ENCODE data around the gene AMELY.
"Not testable (repeated sequence)": the region's sequence is repeated elsewhere in the genome, so short reads cannot be mapped to it uniquely, and the experiment has no call there.

The AMELY gene, protein sequence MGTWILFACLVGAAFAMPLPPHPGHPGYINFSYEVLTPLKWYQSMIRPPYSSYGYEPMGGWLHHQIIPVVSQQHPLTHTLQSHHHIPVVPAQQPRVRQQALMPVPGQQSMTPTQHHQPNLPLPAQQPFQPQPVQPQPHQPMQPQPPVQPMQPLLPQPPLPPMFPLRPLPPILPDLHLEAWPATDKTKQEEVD

GRCh38 chrY:6911253-6911881 is at the start of gene AMELY:
AMELY (minus strand) TSS chrY:6911752; CDS start chrY:6872608, 39,144 bp downstream.
- DNase-seq, result no peak

- DNase-seq, result no peak
These were observed 38.4 kb upstream of the AMELY start for GRCh38 chrY:6949947-6950346.

GRCh38 chrY:6948378-6948777 is 36.8 kb upstream of the AMELY start:
- no peak for DNase-seq

- DNase-seq, result no peak
These were observed 36.1 kb upstream of the AMELY start for GRCh38 chrY:6947695-6948094.

GRCh38 chrY:6935497-6935896 is 23.9 kb upstream of the AMELY start:
- no peak for DNase-seq

DNA sequence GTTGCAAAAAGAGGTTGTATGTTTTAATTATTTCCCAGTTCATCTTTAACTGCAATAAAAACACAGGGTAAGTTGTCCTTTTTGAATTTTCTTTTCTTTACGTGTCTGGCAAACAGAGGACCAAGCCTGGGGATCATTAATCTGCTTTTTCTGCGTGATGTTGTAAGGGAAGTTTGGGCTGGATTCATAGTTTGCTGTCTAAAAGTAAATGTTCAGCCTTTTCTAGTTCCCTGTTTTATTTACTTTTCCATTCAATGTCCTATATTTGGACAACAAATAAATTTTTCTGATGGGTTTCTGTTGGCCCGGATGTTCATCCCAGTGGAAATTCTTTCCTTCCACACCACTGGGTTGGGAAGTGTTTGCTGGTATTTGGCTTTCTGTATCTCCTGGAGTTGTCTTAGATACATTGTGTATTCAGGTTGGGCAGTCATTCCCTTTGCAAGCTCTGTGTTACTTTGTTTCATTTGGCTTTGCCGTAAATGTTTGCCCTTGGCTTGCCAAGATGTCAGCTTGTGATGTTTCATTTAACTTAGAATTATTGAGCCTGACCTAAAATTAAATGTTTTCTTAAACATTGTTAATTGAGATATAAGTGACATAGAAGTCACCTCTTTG is 20.3 kb upstream of the AMELY start:
- no peak for DNase-seq

- DNase-seq, result no peak
These were observed 17.7 kb upstream of the AMELY start for GRCh38 chrY:6929237-6929636.

DNA sequence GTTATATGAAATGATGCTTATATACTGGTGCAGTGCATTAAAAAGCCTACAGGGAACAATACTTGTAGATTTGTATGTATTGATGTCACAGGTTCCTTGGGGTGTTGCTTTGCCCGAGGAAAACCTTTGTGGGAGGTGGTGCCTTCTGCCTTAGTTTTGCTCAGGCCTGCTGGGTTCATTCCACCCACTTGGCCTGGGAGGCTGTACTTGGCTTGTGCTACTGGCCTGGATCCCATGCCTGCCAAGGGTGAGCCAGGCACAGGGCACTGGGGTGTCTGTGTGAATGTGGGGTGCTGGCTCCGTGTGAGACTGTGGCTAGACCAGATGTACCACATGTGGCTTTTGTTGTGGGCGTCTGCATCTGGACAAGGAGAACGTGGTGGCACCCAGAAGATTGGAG is 16.7 kb upstream of the AMELY start:
- DNase-seq, result no peak

DNA sequence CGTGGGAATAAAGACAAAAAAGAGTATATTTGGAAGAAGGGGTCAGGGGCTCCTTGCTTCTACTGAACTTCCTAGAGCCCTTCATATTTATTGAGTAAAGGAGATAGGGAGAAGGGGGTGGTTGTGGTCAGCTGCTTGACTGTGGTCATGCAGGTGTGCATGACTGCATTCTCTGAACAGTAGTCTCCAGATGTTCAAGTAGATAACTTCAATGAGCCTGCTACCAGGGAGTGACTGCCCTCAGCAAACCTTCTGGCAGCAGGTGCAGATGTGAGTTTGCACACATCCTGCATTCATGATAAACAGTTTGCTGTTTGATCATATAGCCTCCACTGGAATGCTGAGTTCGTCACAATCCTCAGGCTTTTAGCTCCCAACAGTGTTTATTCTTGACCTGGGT is 9.5 kb upstream of the AMELY start:
- DNase-seq, result no peak

DNA sequence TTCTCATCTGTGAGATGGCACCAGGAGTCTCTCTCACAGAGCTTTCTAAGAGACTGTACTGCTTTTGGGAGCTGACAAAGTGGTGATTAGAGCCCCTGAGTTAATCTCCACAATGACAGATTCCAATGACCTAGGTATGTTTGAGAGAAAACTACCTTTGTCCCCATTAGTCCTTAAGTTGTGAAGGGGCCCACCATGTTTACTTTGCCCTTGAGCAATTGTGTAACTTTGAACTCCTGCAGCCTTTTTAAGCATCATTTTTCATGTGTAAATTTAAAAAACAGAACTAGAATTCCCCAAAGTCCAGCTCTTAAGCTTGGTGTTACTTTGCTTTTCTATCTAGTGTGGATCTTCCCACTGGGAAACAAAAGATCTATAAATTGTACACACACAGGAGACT is 1.8 kb upstream of the AMELY start:
- no peak for DNase-seq

DNA sequence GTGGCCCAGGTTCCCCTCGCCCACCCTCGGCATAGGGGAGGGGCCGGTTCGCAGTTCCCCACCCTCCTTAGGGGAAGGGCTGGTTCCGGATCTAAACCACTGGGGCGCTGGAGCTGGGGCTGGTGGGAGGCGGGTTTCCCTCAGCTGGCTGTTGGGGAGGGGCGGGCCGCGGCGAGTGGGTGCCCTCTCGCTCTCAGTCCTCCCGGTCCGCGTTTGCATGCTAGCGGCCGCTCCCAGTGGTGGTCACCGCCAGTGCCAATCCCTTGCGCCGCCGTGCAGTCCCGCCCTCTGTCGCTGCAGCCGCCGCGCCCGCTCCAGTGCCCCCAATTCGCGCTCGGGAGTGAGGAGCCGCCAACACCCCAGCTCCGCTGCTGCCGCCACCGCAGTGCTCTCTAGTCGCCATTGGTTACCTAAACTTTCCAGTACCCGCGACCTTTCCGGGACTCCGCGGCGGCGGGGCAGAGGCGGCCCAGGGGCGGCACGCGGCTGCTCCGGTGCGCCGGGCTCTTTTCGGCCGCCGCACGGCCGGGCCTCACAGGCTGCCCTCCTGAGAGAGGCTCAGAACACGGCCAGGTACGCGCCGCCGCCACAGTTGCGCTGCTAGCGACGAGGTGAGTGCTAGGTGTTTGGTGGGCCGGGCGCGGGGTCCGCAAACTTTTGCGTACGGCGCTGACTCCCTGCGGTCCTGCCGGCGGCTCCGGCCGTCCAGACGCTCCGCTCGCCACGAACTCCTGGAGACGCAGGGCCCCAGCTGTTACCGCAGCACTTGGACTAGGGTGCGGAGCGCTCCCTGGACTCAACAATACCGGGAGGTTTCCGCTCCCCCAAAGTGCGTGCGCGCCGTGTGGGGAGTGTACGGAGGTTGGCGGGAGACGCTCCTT is 940 bp downstream of the AMELY start, which contains the start of gene TBL1Y:
TBL1Y (plus strand) TSS at position 326 of the 881 bp plus-strand sequence. CDS start 114,388 bp downstream, outside the sequence.
- DNase-seq, result no peak

GRCh38 chrY:6909856-6910255 is 1.7 kb downstream of the AMELY start:
- DNase-seq, result no peak

- no peak for DNase-seq
These were observed 2.4 kb downstream of the AMELY start for GRCh38 chrY:6909118-6909521.

- DNase-seq, result not testable (repeated sequence)
These were observed 3.5 kb downstream of the AMELY start for GRCh38 chrY:6908021-6908420.

DNA sequence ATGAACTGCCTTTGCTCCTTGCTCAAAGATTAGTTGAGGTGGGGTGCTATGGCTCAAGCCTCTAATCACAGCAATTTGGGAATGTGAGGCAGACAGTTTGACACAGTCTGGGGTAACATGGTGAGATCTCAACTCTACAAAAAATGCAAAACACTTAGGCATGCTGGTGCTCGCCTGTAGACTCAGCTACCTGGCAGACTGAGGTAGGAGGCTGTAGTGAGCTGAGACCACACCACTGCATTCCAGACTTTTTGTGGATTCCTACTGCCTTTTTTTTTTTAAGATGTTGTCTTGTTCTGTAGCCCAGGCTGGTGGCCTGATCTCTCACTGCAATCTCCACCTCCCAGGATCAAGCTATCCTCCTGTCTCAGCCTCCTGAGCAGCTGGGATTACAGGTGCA is 4.0 kb downstream of the AMELY start:
- no peak for DNase-seq

DNA sequence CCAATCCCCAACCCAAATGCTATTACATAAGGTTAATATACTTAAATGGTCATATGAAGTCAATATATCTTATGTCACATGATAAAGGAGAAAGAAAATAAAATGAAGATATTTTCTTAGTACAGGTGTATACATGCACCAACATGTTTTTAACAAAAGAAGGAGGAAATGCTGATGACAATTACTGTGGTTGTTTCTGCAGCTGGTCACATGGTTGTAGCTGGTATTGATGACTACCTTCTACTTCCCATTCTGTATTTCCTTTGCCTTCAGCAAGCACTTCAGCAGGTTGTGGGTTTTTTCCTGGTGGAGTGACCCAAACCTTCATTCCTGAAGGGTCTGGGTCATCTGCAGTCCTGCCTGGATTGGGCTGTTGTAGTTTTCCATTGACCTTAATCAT is 9.4 kb downstream of the AMELY start:
- not testable (repeated sequence) for DNase-seq

DNA sequence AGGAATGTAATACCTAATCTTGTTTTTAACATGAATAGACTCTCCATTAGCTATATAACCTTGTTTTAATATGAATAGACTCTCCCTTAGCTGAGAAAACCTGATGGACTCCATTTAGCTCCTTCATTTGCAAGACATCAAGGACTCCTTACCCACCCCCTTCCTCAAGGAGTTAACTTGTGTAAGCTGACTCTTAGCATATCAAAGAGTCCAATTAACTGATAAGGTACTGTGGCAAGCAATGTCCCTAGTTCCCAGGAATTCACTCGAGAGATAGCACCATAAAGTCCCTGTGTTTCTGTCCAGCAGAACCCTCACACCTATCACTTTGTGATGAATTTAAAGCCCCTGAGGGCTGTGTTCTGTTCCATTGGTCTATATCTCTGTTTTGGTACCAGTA is 16.3 kb downstream of the AMELY start:
- DNase-seq, result no peak

- no peak for DNase-seq
These were observed 17.1 kb downstream of the AMELY start for GRCh38 chrY:6894496-6894895.

DNA sequence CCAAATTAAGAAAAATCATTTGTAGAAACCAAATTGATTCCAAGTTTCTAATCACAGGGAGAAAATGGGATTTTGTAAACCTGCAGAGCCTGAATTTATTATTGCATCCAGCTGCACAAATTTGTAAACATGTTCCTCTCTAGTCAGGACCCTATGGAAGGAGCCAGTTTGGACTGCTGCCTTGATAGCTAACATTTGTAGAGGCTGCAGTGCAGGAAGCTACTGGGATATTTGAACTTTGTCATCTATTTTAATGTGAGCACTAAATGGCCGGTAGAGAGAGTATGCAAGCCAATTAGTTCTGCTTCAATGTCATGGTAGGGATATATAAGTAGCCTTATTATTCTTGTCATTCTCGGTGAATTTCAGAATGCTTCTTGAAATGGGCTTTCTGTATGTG is 62.2 kb downstream of the AMELY start:
- DNase-seq, result no peak

DNA sequence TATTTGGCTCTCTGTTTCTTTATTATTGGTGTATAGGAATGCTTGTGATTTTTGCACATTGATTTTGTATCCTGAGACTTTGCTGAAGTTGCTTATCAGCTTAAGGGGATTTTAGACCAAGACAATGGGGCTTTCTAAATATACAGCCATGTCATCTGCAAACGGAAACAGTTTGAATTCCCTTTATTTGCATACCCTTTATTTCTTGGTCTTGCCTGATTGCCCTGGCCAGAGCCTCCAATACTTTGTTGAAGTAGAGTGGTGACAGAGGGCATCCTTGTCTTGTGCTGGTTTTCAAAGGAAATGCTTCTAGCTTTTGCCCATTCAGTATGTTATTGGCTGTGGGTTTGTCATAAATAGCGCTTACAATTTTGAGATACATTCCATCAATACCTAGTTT is 68.9 kb downstream of the AMELY start:
- not testable (repeated sequence) for DNase-seq
